Tibial nerve (tissue), 4 donors: ENCODE results near the gene GARIN3. TPM values are rescaled to one million over a fixed set of nuclear protein-coding genes. Genes with fewer than 3 reads are reported as not detected.

Source experiments
- DNase-seq, 2 donors: peaks; one replicate each; pipeline ENCODE4 v3.0.0-alpha.2; 2019; ENCODE audit warnings: low spot score in 2 of 2
- H3K27ac ChIP-seq, 4 donors: fragments of 200-600 bp; sonication (generic) in 3 of 4; one replicate each; pipeline ENCODE4 v1.5.1; 2017 to 2019; ENCODE audit warnings: mild to moderate bottlenecking in 1 of 4
- H3K27me3 ChIP-seq, 2 donors: fragments of 200-600 bp; sonication (generic) in 1 of 2; one replicate each; pipeline versions ENCODE4 v1.5.1 to v1.6.0; 2017 to 2019
- H3K36me3 ChIP-seq, 3 donors: fragments of 200-600 bp; sonication (generic); one replicate each; pipeline ENCODE4 v1.5.1; 2018 to 2019
- H3K4me1 ChIP-seq, 4 donors: fragments of 200-600 bp; sonication (generic) in 3 of 4; one replicate each; pipeline ENCODE4 v1.5.1; 2017 to 2019
- H3K4me3 ChIP-seq, 4 donors: fragments of 200-600 bp; sonication (generic) in 3 of 4; one replicate each; pipeline ENCODE4 v1.5.1; 2017 to 2019; ENCODE audit warnings: mild to moderate bottlenecking in 1 of 4, moderate library complexity in 1 of 4
- H3K9me3 ChIP-seq, 4 donors: fragments of 200-600 bp; sonication (generic) in 3 of 4; one replicate each; pipeline ENCODE4 v1.5.1; 2017 to 2019
- CTCF ChIP-seq, 5 experiments: fragments of 200-600 bp in 3 of 5; fragments of 450-650 bp in 2 of 5; sonication (generic) in 3 of 5; IDR thresholded peaks; one replicate each; pipeline ENCODE4 v1.5.1; 2016 to 2019; ENCODE audit warnings: antibody characterized with exemption in 5 of 5, mild to moderate bottlenecking in 3 of 5, moderate library complexity in 2 of 5
- EP300 ChIP-seq, 2 donors: sonication (generic); formaldehyde crosslinking; IDR thresholded peaks; one replicate each; pipeline ENCODE4 v1.6.1; 2017; ENCODE audit warnings: antibody characterized with exemption in 2 of 2, mild to moderate bottlenecking in 1 of 2
- POLR2A ChIP-seq, 2 donors: fragments of 450-650 bp; IDR thresholded peaks; one replicate each; pipeline ENCODE4 v1.6.1; 2017; ENCODE audit warnings: antibody characterized with exemption in 2 of 2, mild to moderate bottlenecking in 2 of 2, moderate library complexity in 2 of 2
- WGBS, 2 donors: methylation state at CpG; one replicate each; pipeline ENCODE4 v1.1.5; 2018; 5-methylcytosine and 5-hydroxymethylcytosine counted together
- total RNA-seq, 4 donors: library from RNA; depleted of rRNA; stranded (reverse); fragments of >200 nt; gene quantifications; one replicate each; pipeline ENCODE4 v1.1.0, GENCODE V29; 2016

Gene GARIN3
- total RNA-seq, 4 donors from 2014 or later = not detected

DNA sequence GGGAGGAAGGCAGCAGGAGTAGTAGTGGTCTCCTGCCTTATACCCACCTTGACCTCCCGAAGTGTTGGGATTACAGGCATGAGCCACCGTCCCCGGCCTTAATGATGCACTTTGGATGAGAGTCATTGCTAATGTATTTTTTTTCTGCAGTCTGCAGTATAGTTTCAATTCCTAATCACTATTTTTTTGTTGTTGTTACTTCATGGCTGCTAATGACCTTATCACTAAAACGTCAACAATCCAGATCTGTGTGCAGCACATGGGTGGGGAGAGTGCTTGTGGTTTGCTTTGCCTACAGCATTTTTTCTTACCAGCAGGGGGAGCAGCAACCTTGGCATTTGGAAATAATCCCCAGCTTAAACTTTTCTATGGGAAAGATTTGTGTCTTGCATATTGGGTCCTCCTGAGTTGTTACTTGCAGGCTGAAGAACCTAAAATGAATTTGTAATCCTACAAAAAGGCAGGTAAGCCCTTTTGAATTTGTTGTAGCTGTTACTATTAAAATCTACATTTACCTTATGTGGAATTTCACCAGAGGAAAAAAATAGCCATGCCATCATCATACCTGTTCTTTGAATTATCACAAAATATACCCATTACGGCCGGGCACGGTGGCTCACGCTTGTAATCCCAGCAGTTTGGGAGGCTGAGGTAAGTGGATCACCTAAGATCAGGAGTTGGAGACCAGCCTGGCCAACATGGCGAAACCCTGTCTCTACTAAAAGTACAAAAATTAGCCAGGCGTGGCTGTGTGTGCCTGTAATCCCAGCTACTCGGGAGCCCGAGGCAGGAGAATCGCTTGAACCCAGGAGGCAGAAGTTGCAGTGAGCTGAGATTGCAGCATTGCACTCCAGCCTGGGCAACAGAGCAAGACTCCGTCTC is 17.1 kb downstream of the GARIN3 start:
- WGBS, 2 donors = 76 to 77% methylated on average over 14 of the region's 14 CpGs

DNA sequence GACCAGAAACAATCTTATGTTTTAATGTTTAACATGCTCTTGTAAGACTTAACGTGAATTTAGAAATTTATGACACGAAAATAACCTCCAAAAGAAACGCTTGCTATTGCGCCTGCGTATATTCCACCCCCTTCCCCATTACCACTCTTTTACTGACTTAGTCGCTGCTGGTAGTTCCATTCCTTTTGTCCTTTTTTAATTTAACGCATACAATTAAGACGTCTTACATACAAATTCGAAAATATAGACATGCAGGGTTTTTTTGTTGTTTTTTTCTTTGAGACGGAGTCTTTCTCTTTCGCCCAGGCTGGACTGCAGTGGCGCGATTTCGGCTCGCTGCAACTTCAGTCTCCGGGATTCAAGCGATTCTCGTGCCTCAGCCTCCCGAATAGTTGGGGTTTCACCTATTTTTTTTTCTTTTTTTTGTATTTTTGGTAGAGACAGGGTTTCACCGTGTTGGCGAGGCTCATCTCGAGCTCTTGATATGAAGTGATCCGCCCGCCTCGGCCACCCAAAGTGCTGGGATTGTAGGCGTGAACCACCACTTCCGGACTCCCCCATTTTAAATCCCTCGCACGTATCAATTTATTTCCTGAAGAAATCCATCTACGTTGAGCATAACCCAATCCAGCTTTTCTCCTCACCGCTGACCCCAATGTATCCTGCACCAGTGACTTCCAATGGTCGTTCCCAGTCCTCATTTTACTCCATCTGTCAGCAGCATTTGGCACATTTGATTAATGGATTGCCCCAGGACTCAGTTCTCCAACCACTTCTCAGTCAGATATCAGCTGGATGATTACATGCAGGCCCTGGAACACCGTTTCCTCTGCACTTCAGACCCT is 22.7 kb downstream of the GARIN3 start:
- Histone ChIP-seq H3K27me3 (no peaks in the 10 kb centered on the region), H3K4me1 (peaks cover 0 to 20% (median 9%) of the 10 kb centered on the region in 4 donors), H3K9me3 (peaks cover 0 to 5% (median 0%) of the 10 kb centered on the region in 4 donors), H3K36me3 (peaks cover 0 to 20% (median 0%) of the 10 kb centered on the region in 3 donors), H3K4me3 (peak overlapping the region; percentile 62 to 96 (median 73)), H3K27ac (peak overlapping the region; percentile 84 to 95 (median 89))
- 10 to 20% methylated on average over 33 of the region's 33 CpGs for WGBS, 2 donors
- TF ChIP-seq POLR2A (IDR thresholded peaks at IDR 0.05) (no peak), EP300 (IDR thresholded peaks at IDR 0.05) (peak in 1 of 2 donors; percentile 58), CTCF (IDR thresholded peaks at IDR 0.05) (no peak)
- DNase-seq = peak; percentile 38 to 55

More for the DNA sequence above, 17.1 kb downstream of the GARIN3 start:
- DNase-seq = peak; percentile 42 to 92
- Histone ChIP-seq H3K9me3 (no peaks in the 10 kb centered on the region), H3K4me3 (no peak overlapping the region), H3K27me3 (no peaks in the 10 kb centered on the region), H3K27ac (no peak overlapping the region), H3K4me1 (peaks cover 0 to 5% (median 2%) of the 10 kb centered on the region in 4 donors), H3K36me3 (no peaks in the 10 kb centered on the region)
- TF ChIP-seq EP300 (IDR thresholded peaks at IDR 0.05) (no peak), CTCF (IDR thresholded peaks at IDR 0.05) (peak; percentile 70 to 88 (median 83))

DNA sequence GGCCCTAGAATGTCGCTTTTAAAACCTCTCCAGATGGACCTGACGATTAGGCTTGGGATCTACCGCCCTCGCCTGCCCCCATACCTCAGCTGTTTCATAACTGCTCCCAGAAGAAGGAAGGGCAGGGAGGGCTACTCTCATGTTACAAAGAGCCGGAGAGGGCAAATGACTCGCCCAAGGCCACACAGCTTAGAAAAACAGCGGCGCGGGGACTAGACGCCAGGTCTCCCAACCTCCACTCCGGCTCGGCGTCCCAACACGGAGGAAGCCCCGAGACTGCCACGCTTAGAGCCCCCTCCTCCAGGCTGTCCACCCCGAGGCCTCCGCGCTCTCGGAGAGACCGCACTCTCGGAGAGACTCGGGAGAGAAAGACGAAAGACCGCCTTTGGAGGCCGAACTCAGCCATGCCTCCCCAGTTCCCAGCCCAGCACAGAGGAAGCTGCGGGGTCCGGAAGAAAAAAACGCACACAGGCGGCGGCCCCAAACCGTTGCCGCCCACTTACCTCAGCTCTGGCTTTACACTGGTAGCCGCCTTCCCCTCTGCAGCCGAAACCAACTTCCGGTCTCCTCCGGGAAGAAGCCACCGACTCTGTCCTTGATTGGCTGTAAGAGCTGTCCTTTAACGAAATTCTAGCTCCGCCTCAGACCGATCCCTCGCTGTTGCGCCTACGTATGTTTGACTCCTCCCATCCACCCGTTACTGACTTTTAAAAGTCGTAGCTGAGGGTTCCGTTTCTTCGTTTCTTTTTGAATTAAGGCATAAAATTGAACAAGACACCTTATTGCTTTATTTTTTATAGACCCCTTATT is 23.5 kb downstream of the GARIN3 start, which contains the start of gene MED7:
Gene MED7 (minus strand): TSS at position 549 of the 810 bp plus-strand sequence. CDS start 3,434 bp downstream, outside the sequence.
- peak; percentile 77 to 93 for DNase-seq
- Histone ChIP-seq H3K36me3 (peaks cover 0 to 28% (median 0%) of the 10 kb centered on the region in 3 donors), H3K9me3 (peaks cover 0 to 5% (median 0%) of the 10 kb centered on the region in 4 donors), H3K4me1 (peaks cover 0 to 20% (median 9%) of the 10 kb centered on the region in 4 donors), H3K27ac (peak within 1 kb of the TSS; percentile 84 to 95 (median 89)), H3K27me3 (no peaks in the 10 kb centered on the region), H3K4me3 (peak within 1 kb of the TSS; percentile 62 to 96 (median 73))
- WGBS, 2 donors = 1 to 2% methylated on average over 43 to 48 of the region's 48 CpGs
- TF ChIP-seq POLR2A (IDR thresholded peaks at IDR 0.05) (peak; percentile 58 to 81), CTCF (IDR thresholded peaks at IDR 0.05) (no peak), EP300 (IDR thresholded peaks at IDR 0.05) (peak in 1 of 2 donors; percentile 95)

DNA sequence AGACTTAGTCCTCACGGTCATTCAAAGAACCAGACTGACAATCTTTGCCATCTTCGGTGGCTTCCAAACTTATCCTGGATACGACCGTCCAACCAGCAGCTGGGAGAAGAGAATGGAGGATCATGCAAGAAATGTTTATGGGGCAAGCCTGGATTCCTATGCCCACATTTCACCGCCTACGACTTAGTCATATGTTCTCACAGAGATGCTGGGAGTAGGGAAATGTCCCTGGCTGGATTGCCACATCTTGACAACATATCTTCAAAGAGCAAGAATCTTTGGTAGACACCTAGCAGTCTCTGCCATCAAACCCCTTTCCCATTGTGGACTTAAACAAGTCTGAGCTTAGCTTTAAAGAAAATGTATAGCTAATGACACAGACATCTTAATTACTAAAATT is 28.4 kb downstream of the GARIN3 start:
- H3K27me3 ChIP-seq = no peaks in the 10 kb centered on the region
- no peak for TF ChIP-seq CTCF (IDR thresholded peaks at IDR 0.05)
- TF ChIP-seq POLR2A (IDR thresholded peaks at IDR 0.05) = no peak
- TF ChIP-seq EP300 (IDR thresholded peaks at IDR 0.05) = no peak
- H3K4me3 ChIP-seq = no peak overlapping the region
- DNase-seq = no peak
- H3K4me1 ChIP-seq = peaks cover 0 to 13% (median 9%) of the 10 kb centered on the region in 4 donors
- H3K36me3 ChIP-seq = peaks cover 0 to 42% (median 0%) of the 10 kb centered on the region in 3 donors
- peaks cover 0 to 8% (median 0%) of the 10 kb centered on the region in 4 donors for H3K9me3 ChIP-seq
- 86 to 97% methylated on average over 6 of the region's 6 CpGs for WGBS, 2 donors
- no peak overlapping the region for H3K27ac ChIP-seq
